ACHN (cell line): ENCODE results near the gene SLC9A8.

Source experiments
- DNase-seq: peaks from one replicate; pipeline ENCODE4 v3.0.0-alpha.2; 2015
- in situ Hi-C: cut with HindIII; loops from 2 replicates; pipeline ENCODE4 v1.10.0; 2017; ENCODE audit warnings: low sequenced_read_pairs, low pct_ligation_motif_present, low pct_unique_long_range_greater_than_20kb

SLC9A8 gene

GRCh38 chr20:49918446-49918845 lies 105.8 kb downstream of the SLC9A8 start:
- in situ Hi-C loops = no loop called here
- DNase-seq = no peak

DNA sequence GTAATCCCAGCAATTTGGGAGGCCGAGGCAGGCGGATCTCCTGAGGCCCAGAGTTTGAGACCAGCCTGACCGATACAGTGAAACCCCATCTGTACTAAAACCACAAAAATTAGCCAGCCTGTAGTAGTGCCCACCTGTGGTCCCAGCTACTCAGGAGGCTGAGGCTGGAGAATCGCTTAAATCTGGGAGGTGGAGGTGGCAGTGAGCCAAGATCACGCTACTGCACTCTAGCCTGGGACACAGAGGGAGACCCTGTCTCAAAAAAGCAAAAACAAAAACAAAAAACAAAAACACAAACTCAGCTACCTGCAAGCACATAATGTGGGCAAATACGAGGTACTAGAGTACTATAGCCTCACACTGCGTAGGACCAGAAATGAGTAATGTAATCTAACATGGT lies 106.4 kb downstream of the SLC9A8 start:
- no peak for DNase-seq
- in situ Hi-C loops = no loop called here

- in situ Hi-C loops = no loop called here
Measured at GRCh38 chr20:49919461-49919860, 106.8 kb downstream of the SLC9A8 start.

GRCh38 chr20:49924247-49924646 lies 111.6 kb downstream of the SLC9A8 start:
- in situ Hi-C loops = no loop called here

More at GRCh38 chr20:49919461-49919860, 106.8 kb downstream of the SLC9A8 start:
- DNase-seq = no peak

GRCh38 chr20:49925901-49926454 lies 113.3 kb downstream of the SLC9A8 start:
- DNase-seq = no peak
- in situ Hi-C loops = no loop called here

More at GRCh38 chr20:49924247-49924646, 111.6 kb downstream of the SLC9A8 start:
- DNase-seq = no peak

DNA sequence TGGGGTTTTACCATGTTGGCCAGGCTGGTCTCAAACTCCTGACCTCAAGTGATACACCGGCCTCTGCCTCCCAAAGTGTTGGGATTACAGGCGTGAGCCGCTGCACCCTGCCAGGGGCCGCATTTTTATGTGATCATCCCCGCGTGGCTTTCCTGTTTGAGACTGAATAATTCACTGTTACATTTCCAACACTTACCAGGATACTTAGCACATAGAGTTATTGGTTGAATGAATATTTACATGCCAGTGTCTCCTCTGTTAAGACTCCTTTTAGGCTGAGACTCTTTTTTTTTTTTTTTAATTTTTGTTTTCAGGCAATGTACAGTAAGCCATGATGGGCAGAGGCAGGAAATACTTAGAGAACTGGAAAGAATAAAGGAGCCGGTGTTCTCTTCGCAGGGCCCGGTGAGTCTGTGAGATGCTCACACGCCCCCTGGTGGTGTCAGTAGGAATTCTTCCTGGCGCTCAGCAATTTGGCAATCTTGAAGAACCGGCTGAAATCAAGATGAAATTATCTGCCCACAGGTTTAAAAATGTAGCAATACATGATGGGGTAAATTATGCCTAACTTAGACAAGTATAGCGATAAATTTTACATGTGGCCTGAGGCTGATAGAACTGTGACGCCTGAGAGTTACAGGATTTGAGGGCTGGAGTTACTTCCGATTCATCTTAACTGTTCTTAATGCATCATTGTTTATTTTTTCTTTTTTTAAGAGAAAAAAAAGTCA lies 115.9 kb downstream of the SLC9A8 start:
- peak; percentile 74 for DNase-seq

GRCh38 chr20:49929142-49929494 lies 116.5 kb downstream of the SLC9A8 start:
- in situ Hi-C loops = no loop called here

More for the DNA sequence above, 115.9 kb downstream of the SLC9A8 start:
- in situ Hi-C loops = no loop called here

DNA sequence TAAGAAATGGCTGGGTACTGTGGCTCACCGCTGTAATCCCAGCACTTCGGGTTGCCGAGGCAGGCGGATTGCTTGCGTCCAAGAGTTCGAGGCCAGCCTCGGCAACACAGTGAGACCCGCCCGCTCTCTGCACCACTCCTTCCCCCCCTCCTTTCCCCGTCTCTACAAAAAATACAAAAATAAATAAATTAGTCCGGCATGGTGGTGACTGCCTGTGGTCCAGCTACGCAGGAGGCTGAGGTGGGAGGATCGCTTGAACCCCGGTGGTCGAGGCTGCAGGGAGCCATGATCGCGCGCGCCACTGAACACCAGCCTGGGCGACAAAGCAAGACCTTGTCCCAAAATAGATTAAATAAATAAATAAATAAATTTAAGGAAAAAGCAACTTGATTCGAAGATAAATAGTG lies 123.1 kb downstream of the SLC9A8 start:
- in situ Hi-C loops = no loop called here

More at GRCh38 chr20:49929142-49929494, 116.5 kb downstream of the SLC9A8 start:
- DNase-seq = no peak

GRCh38 chr20:49936153-49937026 lies 123.8 kb downstream of the SLC9A8 start, which contains the start of gene RNF114:
TSS of gene RNF114 (plus strand) at chr20:49936397. CDS start at chr20:49936413, 16 bp downstream.
- peak; percentile 86 for DNase-seq
- in situ Hi-C loops = no loop called here

More for the DNA sequence above, 123.1 kb downstream of the SLC9A8 start:
- DNase-seq = no peak

DNA sequence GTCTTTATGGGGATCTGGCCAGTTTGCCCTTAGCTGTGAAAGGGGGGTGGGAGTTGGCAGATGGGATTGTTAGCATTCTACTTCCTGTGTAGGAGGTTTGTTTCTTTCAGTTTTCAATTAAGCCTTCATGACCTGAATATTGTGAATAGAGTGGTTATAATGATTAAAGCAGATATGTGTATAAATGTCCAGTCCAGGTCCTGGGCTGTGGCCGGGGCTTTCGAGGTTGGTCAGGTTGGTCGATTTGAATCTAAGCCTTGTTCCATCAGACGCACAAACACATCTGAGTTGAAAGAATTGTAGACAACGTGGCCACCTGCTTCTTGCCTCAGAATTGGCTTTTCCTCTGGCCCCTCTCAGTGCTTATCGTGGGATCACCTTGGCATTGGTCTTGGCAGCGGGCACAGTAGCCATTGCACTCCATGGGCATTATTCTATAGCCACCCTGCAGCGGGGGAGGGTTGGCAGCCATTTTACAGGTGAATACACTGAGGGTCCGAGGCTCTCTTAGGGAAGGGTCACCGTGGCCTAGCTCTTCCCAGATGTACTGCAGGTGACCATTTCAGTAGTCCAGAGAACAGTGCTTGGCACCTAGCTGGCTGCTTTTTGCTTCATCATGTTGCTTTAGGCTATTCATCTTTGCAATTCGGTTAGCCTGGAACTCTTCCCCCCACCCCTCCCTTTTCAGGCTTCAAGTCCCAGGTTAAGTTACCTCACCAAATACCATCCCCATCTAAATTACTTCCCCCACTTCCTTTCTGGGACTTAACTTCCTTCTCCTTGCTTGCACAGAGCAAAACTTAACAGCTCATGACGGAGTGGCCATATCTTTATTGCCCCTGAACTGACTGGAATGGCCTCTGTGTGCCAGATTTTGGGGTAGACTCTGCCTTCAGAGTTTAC lies 124.7 kb downstream of the SLC9A8 start:
- in situ Hi-C loops = no loop called here
- DNase-seq = no peak

GRCh38 chr20:49938173-49939163 lies 125.8 kb downstream of the SLC9A8 start:
- in situ Hi-C loops = no loop called here
- DNase-seq = no peak

GRCh38 chr20:49941456-49941855 lies 128.8 kb downstream of the SLC9A8 start:
- in situ Hi-C loops = no loop called here
- no peak for DNase-seq
